HFFc6 (cell line): Measurements from ENCODE around the gene NUFIP1. TPM values are rescaled to one million over a fixed set of nuclear protein-coding genes. Genes with fewer than 3 reads are reported as not detected.

Source experiments
- DNase-seq: peaks from one replicate; pipeline ENCODE4 v3.0.0-alpha.2; 2018
- H3K27ac Mint-ChIP-seq: 2 replicates; pipeline ENCODE4 v1.8.0; 2020; ENCODE audit warnings: mild to moderate bottlenecking, mixed read lengths
- H3K27me3 Mint-ChIP-seq: 2 replicates; pipeline ENCODE4 v1.8.0; 2021; ENCODE audit warnings: mild to moderate bottlenecking, moderate library complexity, mixed read lengths; ENCODE audit not compliant: insufficient read depth
- H3K36me3 Mint-ChIP-seq: 2 replicates; pipeline ENCODE4 v1.8.0; 2021; ENCODE audit warnings: low read depth, mixed read lengths
- H3K4me1 Mint-ChIP-seq: 2 replicates; pipeline ENCODE4 v1.8.0; 2020; ENCODE audit warnings: low read depth, mixed read lengths
- H3K4me3 Mint-ChIP-seq: 2 replicates; pipeline ENCODE4 v1.8.0; 2020; ENCODE audit warnings: mild to moderate bottlenecking, moderate library complexity, mixed read lengths
- H3K9me3 Mint-ChIP-seq: 2 replicates; pipeline ENCODE4 v1.8.0; 2020; ENCODE audit warnings: mild to moderate bottlenecking, mixed read lengths
- total RNA-seq, 6 experiments: library from RNA; stranded (reverse); fragmentation: NEBNext Ultra II Directional; extraction: Animal tissue kit (Norgen Biotek cat#: 25700); gene quantifications; 2 replicates in 1 of 6; 3 replicates in 5 of 6; pipeline ENCODE4 v1.2.3, GENCODE V29; 2021
- TF ChIP-seq, protein P1 (sequence below): fragments of 200-600 bp; sonication (generic); IDR thresholded peaks from 2 replicates; pipeline ENCODE4 v1.5.0; 2021; ENCODE audit warnings: antibody characterized with exemption, mild to moderate bottlenecking

Gene NUFIP1
- total RNA-seq, 6 experiments from 2014 or later: 5.7 to 8.4 (median 7.3) TPM

DNA sequence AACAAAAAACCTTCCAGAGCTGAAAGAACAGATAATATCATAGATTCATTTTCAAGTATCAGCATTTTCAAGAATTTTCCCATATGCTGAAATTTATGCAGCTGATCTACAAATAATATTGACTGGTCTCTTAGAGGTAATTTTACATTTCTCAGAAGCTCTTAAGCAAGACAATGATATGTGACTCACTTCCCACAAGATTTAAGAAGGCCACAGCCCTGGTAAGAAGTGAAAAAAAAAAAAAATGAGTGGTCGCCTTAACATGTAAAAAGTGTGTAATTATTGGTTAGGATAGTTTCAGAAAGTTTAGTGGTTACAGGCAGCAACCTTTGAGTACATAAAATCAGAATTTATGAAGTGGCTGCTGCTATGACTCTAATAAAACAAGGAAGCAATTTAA is 54.5 kb downstream of the NUFIP1 start:
- H3K27me3 Mint-ChIP-seq: no peaks in the 10 kb centered on the region
- 0 out of 2 replicates have a peak, but pooled peaks cover 5% of the 10 kb centered on the region for H3K36me3 Mint-ChIP-seq
- peak overlapping the region; percentile 95 for H3K27ac Mint-ChIP-seq
- H3K4me3 Mint-ChIP-seq: peak overlapping the region; percentile 17; the same call in 1 of the 2 replicates
- peaks cover 81% of the 10 kb centered on the region for H3K4me1 Mint-ChIP-seq
- DNase-seq: peak; percentile 28
- no peaks in the 10 kb centered on the region for H3K9me3 Mint-ChIP-seq
- TF ChIP-seq, protein P1, sequence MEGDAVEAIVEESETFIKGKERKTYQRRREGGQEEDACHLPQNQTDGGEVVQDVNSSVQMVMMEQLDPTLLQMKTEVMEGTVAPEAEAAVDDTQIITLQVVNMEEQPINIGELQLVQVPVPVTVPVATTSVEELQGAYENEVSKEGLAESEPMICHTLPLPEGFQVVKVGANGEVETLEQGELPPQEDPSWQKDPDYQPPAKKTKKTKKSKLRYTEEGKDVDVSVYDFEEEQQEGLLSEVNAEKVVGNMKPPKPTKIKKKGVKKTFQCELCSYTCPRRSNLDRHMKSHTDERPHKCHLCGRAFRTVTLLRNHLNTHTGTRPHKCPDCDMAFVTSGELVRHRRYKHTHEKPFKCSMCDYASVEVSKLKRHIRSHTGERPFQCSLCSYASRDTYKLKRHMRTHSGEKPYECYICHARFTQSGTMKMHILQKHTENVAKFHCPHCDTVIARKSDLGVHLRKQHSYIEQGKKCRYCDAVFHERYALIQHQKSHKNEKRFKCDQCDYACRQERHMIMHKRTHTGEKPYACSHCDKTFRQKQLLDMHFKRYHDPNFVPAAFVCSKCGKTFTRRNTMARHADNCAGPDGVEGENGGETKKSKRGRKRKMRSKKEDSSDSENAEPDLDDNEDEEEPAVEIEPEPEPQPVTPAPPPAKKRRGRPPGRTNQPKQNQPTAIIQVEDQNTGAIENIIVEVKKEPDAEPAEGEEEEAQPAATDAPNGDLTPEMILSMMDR: no peak

DNA sequence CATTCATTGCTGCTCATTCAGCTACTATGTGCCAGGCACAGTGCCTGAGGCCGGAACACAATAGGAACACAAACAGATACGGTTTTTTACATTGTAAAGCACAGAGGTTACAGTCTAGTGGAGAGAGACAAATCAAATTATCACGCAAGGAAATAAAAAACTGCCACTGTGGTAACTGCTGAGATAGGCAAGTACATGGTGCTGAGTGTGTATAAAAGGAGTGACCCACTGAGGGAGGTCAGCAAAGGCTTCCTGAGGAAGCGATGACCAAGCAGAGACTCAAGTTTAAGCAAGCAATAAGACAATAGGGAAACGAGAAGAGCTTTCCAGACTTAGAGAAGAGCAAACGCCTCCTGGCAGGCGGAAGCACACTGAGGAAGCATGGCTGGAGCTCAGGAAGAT is 56.4 kb downstream of the NUFIP1 start:
- H3K27me3 Mint-ChIP-seq: no peaks in the 10 kb centered on the region
- DNase-seq: peak; percentile 71
- no peaks in the 10 kb centered on the region for H3K9me3 Mint-ChIP-seq
- peak overlapping the region; percentile 69 for H3K4me3 Mint-ChIP-seq
- H3K4me1 Mint-ChIP-seq: peaks cover 72% of the 10 kb centered on the region
- H3K36me3 Mint-ChIP-seq: 0 out of 2 replicates have a peak, but pooled peaks cover 5% of the 10 kb centered on the region
- peak overlapping the region; percentile 95 for H3K27ac Mint-ChIP-seq
- TF ChIP-seq, protein P1: no peak

DNA sequence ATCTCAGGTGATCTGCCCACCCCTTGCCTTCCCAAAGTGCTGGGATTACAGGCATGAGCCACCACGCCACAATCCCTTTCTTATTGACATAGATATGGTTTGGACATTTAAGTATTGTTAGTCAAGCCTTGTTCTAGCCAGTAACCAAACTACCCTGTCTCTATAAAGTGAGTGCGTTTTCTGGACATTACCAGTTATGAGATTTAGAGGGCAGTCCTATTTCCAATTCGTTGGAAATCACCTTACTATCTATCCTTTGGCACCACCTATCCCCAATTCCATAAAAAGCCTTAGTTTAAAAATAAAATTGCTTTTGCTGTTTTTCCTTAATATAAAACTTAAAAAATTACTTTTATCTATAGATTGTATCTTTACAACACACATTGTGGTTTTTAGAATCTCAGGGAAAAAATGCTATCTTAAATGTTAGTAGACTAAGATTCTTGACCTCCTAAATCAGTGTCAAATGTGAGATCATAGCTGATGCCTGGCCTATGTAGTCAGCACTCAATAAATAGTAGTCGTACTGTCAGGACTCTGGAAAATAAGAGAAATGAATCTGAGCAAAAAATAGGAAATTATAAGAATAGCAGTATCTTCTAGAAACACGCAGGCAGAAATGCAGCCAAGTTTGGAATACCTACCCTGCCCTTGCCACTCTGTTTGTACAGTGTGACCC is 57.0 kb downstream of the NUFIP1 start:
- Mint-ChIP-seq H3K27me3 (no peaks in the 10 kb centered on the region), H3K27ac (peak overlapping the region; percentile 95), H3K4me1 (peaks cover 72% of the 10 kb centered on the region), H3K4me3 (peak overlapping the region; percentile 69), H3K9me3 (no peaks in the 10 kb centered on the region), H3K36me3 (0 out of 2 replicates have a peak, but pooled peaks cover 5% of the 10 kb centered on the region)
- DNase-seq: peak; percentile 84
- TF ChIP-seq, protein P1: no peak

DNA sequence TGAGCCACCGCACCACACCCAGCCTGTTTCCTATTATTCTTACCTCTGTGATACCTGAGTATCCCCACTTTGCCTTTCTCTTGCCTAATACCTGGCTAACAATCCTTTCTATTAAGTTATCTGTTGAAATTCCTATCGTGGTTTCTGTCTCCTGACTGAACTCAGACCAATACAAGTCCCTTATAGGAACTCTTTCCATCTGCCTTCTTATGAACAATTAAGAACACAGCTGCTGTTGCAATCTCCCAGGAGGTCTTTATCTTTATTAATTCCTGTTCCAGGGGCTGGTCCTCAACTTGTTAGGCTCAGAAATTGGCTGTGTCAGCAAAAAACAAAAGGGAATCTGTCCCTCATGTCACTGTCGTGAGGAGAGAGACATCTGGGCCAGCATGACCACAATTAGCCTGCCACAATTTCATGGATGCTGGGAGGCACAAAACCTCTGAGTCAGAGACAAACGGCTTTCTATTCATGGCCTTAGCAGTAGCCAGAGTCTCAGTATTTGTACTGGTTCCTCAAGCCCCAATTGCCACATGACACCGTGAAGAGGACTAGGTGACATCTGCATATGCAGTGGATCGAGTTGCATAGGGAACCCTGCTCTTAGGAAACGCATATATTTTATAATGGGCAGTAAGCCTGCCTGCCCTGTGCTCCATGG is 58.2 kb downstream of the NUFIP1 start:
- Mint-ChIP-seq H3K27me3 (no peaks in the 10 kb centered on the region), H3K36me3 (no peaks in the 10 kb centered on the region), H3K9me3 (no peaks in the 10 kb centered on the region), H3K4me3 (no peak overlapping the region), H3K27ac (peak overlapping the region; percentile 95), H3K4me1 (peaks cover 67% of the 10 kb centered on the region)
- TF ChIP-seq, protein P1: no peak
- peak; percentile 49 for DNase-seq

DNA sequence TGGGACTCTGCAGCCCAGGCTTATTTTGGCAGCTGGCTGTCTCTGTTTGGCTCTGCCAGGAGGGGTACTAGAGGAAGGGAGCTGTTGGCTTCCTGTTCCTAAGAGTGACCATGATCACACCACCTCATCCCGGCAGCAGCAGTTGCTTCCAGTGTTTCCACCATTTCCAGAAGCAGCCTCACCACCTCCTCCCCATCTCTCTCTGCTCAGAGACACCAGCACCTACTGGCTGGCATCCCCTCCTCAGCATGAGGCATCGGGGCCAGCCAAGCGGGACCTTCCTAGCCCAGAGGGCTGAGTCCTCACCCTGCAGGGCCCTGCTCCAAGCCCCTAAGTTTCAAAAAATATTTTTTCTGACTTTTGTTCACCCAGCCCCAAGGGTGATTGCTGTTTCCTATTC is 59.0 kb downstream of the NUFIP1 start:
- Mint-ChIP-seq H3K4me1 (peaks cover 59% of the 10 kb centered on the region), H3K4me3 (no peak overlapping the region), H3K36me3 (no peaks in the 10 kb centered on the region), H3K27ac (no peak overlapping the region; the same call in 1 of the 2 replicates), H3K9me3 (no peaks in the 10 kb centered on the region), H3K27me3 (no peaks in the 10 kb centered on the region)
- DNase-seq: no peak
- TF ChIP-seq, protein P1: no peak
